GM19438 (cell line): ENCODE data around the gene TTC32.

Experiments
- ATAC-seq: cut with Tn5 transposase; IDR thresholded peaks from one replicate; pipeline ENCODE4 v1.9.1; 2021; ENCODE audit warnings: low read depth; ENCODE audit not compliant: unreplicated experiment

Gene TTC32

DNA sequence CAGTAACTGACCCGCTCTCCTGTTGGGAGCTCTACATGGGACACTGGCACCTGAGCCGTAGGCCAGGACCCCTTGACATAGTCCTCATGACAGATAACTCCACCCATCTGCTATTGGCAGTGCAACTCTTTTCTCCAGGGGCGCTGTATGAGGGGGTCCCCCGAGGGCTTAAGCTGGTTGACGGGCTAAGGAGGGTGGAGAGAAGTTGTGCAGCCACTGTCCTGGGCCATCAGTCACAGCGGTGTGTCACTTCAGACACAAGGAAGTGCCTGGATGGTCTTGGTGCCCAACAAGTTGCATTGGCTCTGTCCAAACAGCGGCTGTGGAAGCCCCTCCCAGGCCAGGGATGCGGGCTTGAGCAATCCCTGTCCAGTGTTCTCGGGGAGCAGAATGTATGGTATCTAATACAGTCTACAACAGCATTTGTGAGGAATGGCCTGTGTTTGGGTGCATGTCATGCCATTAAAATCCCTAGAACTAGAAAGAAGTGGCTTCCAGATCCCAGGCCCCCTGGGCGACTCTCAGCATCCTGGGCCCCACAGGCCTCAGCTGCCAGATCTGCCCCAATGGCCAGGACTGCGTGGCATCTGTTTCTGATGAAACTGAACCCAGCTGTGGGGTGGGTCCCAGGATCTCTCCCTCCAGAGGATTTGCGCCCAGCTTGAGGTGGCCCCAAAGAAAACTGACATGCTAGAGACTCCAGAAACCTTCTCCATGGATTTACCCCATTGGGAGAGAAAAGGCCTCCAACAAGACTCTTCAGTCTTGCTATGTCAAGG lies 23.3 kb downstream of the TTC32 start:
- ATAC-seq: no peak

GRCh38 chr2:19876751-19877150 lies 25.0 kb downstream of the TTC32 start:
- no peak for ATAC-seq

- no peak for ATAC-seq
Observed at GRCh38 chr2:19875280-19875679, 26.5 kb downstream of the TTC32 start.

DNA sequence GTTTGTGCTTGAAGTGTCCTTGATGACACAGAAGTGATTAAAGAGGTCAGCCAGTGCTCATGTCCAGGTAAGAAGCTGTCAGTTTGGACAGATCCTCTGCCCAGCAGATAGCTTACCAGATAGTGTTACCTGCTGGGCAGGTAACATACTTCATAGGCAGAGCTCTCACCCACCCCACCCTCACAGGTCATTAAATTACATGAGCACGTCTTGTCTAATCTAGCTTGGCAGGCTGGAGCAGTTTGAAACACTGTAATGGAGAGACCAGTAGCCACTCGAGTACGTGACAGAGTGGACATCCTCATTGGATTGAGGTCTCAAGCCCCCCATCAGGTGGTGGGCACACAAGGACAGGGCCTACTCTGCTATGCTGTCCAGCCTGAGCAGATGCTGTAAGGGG lies 27.1 kb downstream of the TTC32 start:
- no peak for ATAC-seq

- no peak for ATAC-seq
Observed at GRCh38 chr2:19873014-19873413, 28.8 kb downstream of the TTC32 start.

DNA sequence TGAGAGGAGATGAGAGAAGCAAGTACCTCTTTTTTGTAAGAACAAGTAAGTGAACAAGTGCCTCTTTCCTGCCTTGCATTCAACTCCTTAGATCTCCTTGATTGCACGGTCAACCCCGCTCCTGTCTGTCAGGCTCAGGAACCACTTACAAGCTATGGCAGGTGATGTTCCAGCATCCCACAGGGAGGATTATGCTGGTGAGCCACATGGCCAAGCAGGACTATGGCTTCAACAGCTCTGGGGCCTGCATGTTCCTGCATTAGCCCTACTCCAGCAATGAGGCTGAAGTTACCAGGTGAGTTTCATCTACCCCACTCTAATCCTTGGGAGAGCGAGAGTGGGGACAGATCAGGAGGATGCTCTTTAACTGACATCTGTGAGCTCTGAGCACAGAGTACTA lies 29.5 kb downstream of the TTC32 start:
- ATAC-seq: no peak

DNA sequence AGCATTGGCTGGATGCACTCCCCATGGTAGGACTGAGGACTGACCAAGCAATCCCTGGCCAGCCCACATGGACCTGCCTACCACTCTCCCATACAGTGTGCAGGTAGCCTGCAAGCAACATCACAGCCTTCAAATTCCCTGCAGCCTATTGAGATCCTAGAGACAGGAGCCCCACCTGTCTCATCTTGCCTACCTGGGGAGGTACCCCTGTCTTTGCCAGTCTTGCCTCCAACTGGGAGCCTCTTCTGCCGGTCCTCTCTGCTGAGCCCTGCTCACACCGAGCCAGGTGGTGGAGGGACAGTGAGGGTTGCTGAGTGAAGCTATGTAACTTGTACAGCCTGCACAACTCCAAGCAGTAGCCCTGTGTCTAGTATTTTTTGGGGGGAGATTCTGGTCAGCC lies 29.9 kb downstream of the TTC32 start:
- ATAC-seq: no peak

DNA sequence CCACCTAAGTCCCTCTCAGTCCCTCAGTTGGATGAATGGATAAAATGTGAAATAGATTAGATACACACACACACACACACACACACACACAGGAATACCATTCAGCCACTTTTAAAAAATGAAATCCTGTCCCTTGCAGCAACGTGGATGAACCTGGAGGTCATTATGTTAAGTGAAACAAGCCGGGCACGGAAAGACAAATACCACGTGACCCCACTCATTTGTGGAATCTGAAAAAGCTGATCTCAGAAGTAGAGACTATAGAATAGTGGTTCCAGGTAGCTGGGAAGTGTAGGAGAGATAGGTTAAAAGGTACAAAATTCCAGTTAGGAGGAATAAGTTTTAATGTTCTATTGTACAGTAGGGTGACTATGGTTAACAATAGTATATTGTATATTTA lies 31.0 kb downstream of the TTC32 start:
- no peak for ATAC-seq

DNA sequence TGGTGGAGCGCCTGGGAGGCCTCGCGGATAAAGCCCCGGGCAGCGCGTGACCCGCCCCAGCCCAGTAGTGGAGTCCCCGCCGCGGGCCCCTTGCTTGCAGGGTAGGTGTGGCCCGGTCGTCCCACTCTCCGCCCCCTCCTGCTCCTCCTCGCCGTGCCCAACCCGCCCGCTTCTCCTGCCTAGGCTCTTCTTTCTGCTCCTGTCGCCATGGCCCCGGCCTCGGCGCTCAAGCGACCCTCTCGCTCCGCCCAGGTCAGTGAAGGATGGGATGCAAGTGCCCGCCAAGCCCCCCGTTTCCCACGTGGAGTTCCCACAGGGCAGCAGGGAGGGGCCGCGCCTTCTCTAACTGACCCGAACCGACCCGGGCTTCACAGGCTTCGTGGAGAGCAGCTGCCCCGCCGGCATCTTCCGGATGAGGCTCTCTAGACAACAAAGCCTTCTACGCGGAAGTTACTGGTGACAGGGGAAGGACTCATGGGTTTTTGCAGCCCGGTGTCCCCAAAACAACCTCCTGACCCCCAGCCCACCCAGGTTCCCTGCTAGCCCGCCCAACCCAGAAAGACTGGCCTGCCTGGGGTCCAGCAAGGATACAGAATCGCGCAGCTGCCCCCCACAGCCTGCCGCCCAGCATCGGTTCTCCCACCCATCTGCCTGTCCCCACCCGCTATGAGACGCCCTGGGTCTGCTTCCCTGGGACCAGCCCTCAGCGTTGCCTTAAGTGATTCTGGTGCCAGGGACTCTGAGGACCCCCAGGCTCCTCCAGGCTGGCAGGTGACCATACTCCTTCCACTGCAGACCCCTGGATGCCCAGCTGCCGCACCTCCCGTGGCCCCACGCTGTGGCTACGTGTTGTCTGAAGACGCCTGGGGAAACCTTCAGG lies 32.8 kb downstream of the TTC32 start:
- ATAC-seq: peak; percentile 71

DNA sequence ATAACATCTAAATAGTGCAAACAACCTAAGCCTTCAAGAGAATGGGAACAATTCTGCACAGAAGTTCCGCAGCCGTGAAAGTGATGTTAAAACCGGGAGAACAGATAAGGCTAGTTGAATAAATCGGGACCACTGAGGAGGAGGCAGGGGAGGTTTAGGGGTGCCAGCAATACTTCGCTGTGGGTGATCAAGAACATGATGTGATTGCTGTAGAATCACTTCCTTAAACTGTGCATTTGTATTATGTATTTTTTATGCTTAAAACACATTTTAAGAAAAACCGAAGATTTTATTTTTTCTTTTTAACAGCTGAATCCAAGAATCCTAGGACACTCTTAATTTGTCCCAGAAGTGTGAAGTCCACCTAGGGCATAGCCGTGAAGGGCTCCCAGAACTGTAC lies 33.6 kb downstream of the TTC32 start:
- no peak for ATAC-seq

DNA sequence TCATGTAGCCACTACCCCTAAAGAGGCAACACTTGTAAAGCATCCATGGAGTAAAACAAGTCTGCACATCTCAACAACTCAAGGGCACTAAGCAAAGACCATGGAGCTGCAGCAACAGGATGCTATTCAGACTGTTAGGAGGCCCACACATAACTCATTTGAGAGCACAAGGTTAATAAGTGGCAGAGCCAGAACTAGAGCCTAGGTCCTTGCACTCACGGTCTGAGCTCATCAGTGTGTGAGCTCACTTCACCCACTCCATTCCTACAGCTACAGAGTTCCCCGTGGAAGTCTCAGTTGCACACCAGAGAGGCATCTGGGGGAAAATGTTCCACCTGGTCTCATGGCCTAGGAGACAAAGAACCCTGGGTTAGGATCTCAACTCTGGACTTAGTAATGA lies 35.0 kb downstream of the TTC32 start:
- peak; percentile 51 for ATAC-seq

DNA sequence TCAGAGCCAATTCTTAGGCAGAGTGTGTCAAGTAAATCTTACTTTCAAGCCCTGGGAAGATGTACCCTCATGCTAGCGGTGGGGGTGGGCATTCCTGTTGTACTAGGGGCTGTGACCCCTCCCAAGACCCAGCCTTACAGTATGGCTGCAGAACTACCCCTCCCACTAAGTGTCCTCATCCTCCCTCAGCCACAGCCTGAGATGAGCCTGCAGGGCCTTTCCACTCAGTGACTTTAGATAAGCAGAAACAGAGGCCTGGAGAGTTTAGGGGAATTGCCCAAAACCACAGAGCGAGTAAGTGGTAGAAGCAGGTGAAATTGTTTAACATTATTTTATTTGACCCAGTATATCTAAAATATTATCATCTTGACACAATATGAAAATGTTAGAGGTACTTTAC lies 36.6 kb downstream of the TTC32 start:
- ATAC-seq: no peak

DNA sequence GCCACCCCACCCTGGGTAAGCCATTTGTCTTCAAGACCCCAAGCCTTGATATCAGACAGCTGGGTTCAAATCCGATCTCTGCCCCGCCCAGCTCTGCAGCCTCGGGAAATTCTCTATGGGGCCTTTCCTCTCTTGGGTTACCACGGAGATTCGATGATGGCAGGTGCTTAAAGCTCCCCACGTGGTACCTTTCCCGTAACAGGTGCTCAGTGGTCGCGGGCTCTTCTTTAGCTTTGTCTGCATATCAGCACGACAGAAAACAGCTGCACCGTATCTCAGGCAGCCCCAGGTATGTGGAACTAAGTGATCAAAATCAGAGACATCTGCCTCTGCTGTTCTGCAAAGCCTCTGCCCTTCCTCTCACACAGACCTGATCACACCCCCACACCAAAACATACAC lies 37.4 kb downstream of the TTC32 start:
- no peak for ATAC-seq

- ATAC-seq: peak; percentile 58
Observed at GRCh38 chr2:19863303-19864041, 38.3 kb downstream of the TTC32 start.

- no peak for ATAC-seq
Observed at GRCh38 chr2:19861813-19862212, 40.0 kb downstream of the TTC32 start.

GRCh38 chr2:19860022-19860421 lies 41.8 kb downstream of the TTC32 start:
- no peak for ATAC-seq

GRCh38 chr2:19859565-19859964 lies 42.2 kb downstream of the TTC32 start:
- no peak for ATAC-seq

- ATAC-seq: no peak
Observed at GRCh38 chr2:19857806-19858205, 44.0 kb downstream of the TTC32 start.

DNA sequence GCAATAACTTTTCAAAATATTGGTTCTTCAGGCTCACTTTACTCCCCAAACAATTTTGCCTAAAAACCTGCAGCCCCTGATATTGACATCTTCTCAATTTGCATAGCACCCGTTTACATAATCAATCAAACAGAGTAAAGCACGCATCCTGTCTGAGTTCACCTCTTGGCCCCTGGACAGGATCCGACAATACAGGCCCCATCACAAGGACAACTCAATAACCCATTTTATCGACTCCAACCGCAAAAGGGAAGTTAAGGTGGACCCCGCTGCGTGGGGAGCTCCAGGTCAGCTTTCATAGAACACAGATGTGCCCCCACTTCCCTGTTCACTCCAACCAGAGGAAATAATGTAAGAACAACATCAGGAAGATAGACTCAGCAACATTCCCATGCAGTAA lies 44.7 kb downstream of the TTC32 start:
- no peak for ATAC-seq

GRCh38 chr2:19855542-19856431 lies 46.0 kb downstream of the TTC32 start:
- ATAC-seq: no peak
